Esophagus (tissue), 2 donors: Measurements from ENCODE around the gene GSTM3. TPM values are rescaled to one million over a fixed set of nuclear protein-coding genes. Genes with fewer than 3 reads are reported as not detected.

Experiments
- polyA plus RNA-seq, 2 donors: library from polyadenylated mRNA; stranded (reverse); fragments of 200-250 nt; gene quantifications; one replicate each; pipeline ENCODE4 v1.2.3, GENCODE V29; 2013
- donor health status: healthy with polysubstance abuse.
- donor health status: Bipolar disorder and iron deficiency.

GSTM3 gene
- polyA plus RNA-seq, 2 donors: 77.5 to 106 TPM

Other genes starting within 250 kb of the GSTM3 start
- gene CYB561D1, start 246.9 kb downstream of the GSTM3 start, polyA plus RNA-seq: 1 to 10 TPM; 3.7 to 4.8 TPM
- gene AMIGO1, start 231.3 kb downstream of the GSTM3 start, polyA plus RNA-seq: 1 to 10 TPM in 1 of 2 donors, under 1 TPM in 1; 0.71 to 1.6 TPM
- under 1 TPM in 1 of 2 donors, not detected in 1; 0.06 TPM for gene GPR61, start 201.2 kb downstream of the GSTM3 start, polyA plus RNA-seq
- 1 to 10 TPM; 3.5 to 6.8 TPM for gene GNAI3, start 192.4 kb downstream of the GSTM3 start, polyA plus RNA-seq
- not detected for gene GNAT2, start 121.4 kb downstream of the GSTM3 start, polyA plus RNA-seq
- 10 to 100 TPM; 15.7 to 16.3 TPM for gene AMPD2, start 121.2 kb downstream of the GSTM3 start, polyA plus RNA-seq
- gene GSTM4, start 84.9 kb downstream of the GSTM3 start, polyA plus RNA-seq: 10 to 100 TPM; 22.9 to 26.4 TPM
- gene GSTM2, start 73.0 kb downstream of the GSTM3 start, polyA plus RNA-seq: 100 to 1,000 TPM in 1 of 2 donors, 10 to 100 TPM in 1; 52.0 to 130 TPM
- gene GSTM1, start 53.2 kb downstream of the GSTM3 start, polyA plus RNA-seq: 100 to 1,000 TPM; 125 to 132 TPM
- gene GSTM5, start 28.8 kb downstream of the GSTM3 start, polyA plus RNA-seq: 1 to 10 TPM; 1.6 to 2.2 TPM
- gene EPS8L3, start 22.9 kb upstream of the GSTM3 start, polyA plus RNA-seq: under 1 TPM; 0.10 to 0.28 TPM
- 1 to 10 TPM; 5.6 to 5.7 TPM for gene CSF1, start 169.8 kb upstream of the GSTM3 start, polyA plus RNA-seq
- gene AHCYL1, start 243.7 kb upstream of the GSTM3 start, polyA plus RNA-seq: 10 to 100 TPM; 22.6 to 34.7 TPM